ENCODE measurements around the gene PJVK.

GRCh38 chr2:178482437-178482836 lies 31.3 kb downstream of the PJVK start:
- TF ChIP-seq CTCF (IDR thresholded peaks at IDR 0.05) (no peak), POLR2A (IDR thresholded peaks at IDR 0.05) (no peak)

All from body of pancreas (tissue), 4 donors.